B cell (primary cell): Measurements from ENCODE around the gene CES1. TPM values are rescaled to one million over a fixed set of nuclear protein-coding genes. Genes with fewer than 3 reads are reported as not detected.

ENCODE experiments used
- ATAC-seq: fragments of 200-7000 bp; cut with Tn5 transposase; one replicate; pipeline ENCODE4 v1.10.0; 2021; ENCODE audit warnings: low read depth, mild to moderate bottlenecking, moderate number of reproducible peaks, moderate library complexity
- CTCF ChIA-PET: fragments of 350-600 bp; sonication (Branson Sonifier 250); formaldehyde crosslinking; loops from one replicate; lab custom pipeline; 2021; ENCODE audit warnings: antibody characterized with exemption, inconsistent platforms; lab: Charles Lee
- POLR2A ChIA-PET: fragments of 350-600 bp; sonication (Branson Sonifier 250); formaldehyde crosslinking; loops from one replicate; lab custom pipeline; 2021; ENCODE audit warnings: antibody characterized with exemption; lab: Charles Lee
- DNase-seq: peaks from one replicate; pipeline ENCODE4 v3.0.0; 2013
- H2AFZ ChIP-seq: 2 replicates; pipeline ENCODE4 v1.6.1; 2012; ENCODE audit warnings: mild to moderate bottlenecking, low read depth, low read length; ENCODE audit not compliant: insufficient read depth, poor library complexity, severe bottlenecking
- H3K27ac ChIP-seq, 2 donors: 1 replicate in 1 of 2; 2 replicates in 1 of 2; pipeline ENCODE4 v1.5.1; 2012 to 2013; ENCODE audit warnings: low read length in 2 of 2, mild to moderate bottlenecking in 2 of 2, moderate library complexity in 1 of 2
- H3K27me3 ChIP-seq, 4 experiments: fragments of 200-600 bp in 1 of 4; sonication (generic) in 1 of 4; replicated peaks in 1 of 4; 1 replicate in 2 of 4; 2 replicates in 2 of 4; pipeline versions ENCODE4 v1.6.1 to v1.7.0; 2013 to 2016; ENCODE audit warnings: low read length in 3 of 4, mild to moderate bottlenecking in 2 of 4, mixed read lengths in 1 of 4, moderate library complexity in 1 of 4; ENCODE audit not compliant: insufficient read depth in 4 of 4, control insufficient read depth in 3 of 4; ENCODE audit errors: control extremely low read depth in 1 of 4
- H3K36me3 ChIP-seq, 2 experiments: replicated peaks in 1 of 2; 1 replicate in 1 of 2; 2 replicates in 1 of 2; pipeline versions ENCODE4 v1.6.1 to v1.7.1; 2013; ENCODE audit warnings: low read length in 1 of 2; ENCODE audit not compliant: insufficient read depth in 2 of 2, control insufficient read depth in 1 of 2; ENCODE audit errors: control extremely low read depth in 1 of 2, extremely low read depth in 1 of 2
- H3K4me1 ChIP-seq, 2 donors: fragments of 200-600 bp in 1 of 2; sonication (generic) in 1 of 2; 1 replicate in 1 of 2; 2 replicates in 1 of 2; pipeline versions ENCODE4 v1.5.1 to v1.6.1; 2013 to 2017; ENCODE audit warnings: low read length in 2 of 2; ENCODE audit not compliant: control insufficient read depth in 2 of 2, insufficient read depth in 2 of 2
- H3K4me2 ChIP-seq: replicated peaks from 2 replicates; pipeline ENCODE3; 2012; ENCODE audit warnings: mild to moderate bottlenecking, low read depth, low read length; ENCODE audit not compliant: poor library complexity, severe bottlenecking
- H3K4me3 ChIP-seq, 5 experiments: fragments of 200-600 bp in 1 of 5; sonication (generic) in 1 of 5; 1 replicate in 3 of 5; 2 replicates in 2 of 5; pipeline versions ENCODE4 v1.5.1 to v1.7.0; 2011 to 2016; ENCODE audit warnings: low read length in 4 of 5, mild to moderate bottlenecking in 4 of 5, low read depth in 2 of 5, control low read depth in 1 of 5, moderate library complexity in 1 of 5; ENCODE audit not compliant: insufficient read depth in 1 of 5; ENCODE audit errors: control extremely low read depth in 1 of 5, extremely low read depth in 1 of 5
- H3K79me2 ChIP-seq: fragments of 200-600 bp; sonication (generic); one replicate; pipeline ENCODE4 v1.6.0; 2016; ENCODE audit warnings: low read length; ENCODE audit not compliant: control insufficient read depth, insufficient read depth
- H3K9ac ChIP-seq: fragments of 200-600 bp; sonication (generic); 2 replicates; pipeline ENCODE4 v1.6.1; 2017; ENCODE audit warnings: mild to moderate bottlenecking, low read length, moderate library complexity
- H3K9me3 ChIP-seq, 3 donors: one replicate each; pipeline versions ENCODE4 v1.6.1 to v1.7.1; 2013; ENCODE audit warnings: low read length in 2 of 3; ENCODE audit not compliant: control insufficient read depth in 2 of 3, insufficient read depth in 1 of 3; ENCODE audit errors: control extremely low read depth in 1 of 3
- H4K20me1 ChIP-seq: 2 replicates; pipeline ENCODE4 v1.6.0; 2012; ENCODE audit warnings: mild to moderate bottlenecking, low read length; ENCODE audit not compliant: insufficient read depth, control insufficient read depth, poor library complexity, severe bottlenecking
- H3K27ac Mint-ChIP-seq: one replicate; pipeline ENCODE4 v1.8.0; 2021; ENCODE audit warnings: mixed read lengths
- H3K27me3 Mint-ChIP-seq: one replicate; pipeline ENCODE4 v1.8.0; 2021; ENCODE audit warnings: mixed read lengths
- H3K4me1 Mint-ChIP-seq: one replicate; pipeline ENCODE4 v1.8.0; 2021; ENCODE audit warnings: mixed read lengths
- H3K4me3 Mint-ChIP-seq: one replicate; pipeline ENCODE4 v1.8.0; 2021; ENCODE audit warnings: mixed read lengths
- H3K9me3 Mint-ChIP-seq: one replicate; pipeline ENCODE4 v1.8.0; 2022; ENCODE audit warnings: mixed read lengths; ENCODE audit not compliant: insufficient read depth
- CTCF ChIP-seq: fragments of 200-600 bp; IDR thresholded peaks from one replicate; pipeline ENCODE4 v1.8.0; 2022; ENCODE audit warnings: antibody characterized with exemption, mild to moderate bottlenecking
- EZH2 ChIP-seq: IDR thresholded peaks from 2 replicates; pipeline ENCODE4 v1.6.1; 2012; ENCODE audit warnings: borderline replicate concordance, low read depth, mild to moderate bottlenecking, moderate library complexity, low read length; ENCODE audit not compliant: insufficient read depth, poor library complexity, severe bottlenecking
- WGBS: methylation state at CpG from one replicate; pipeline ENCODE4 v1.1.5; 2013; ENCODE audit warnings: missing lambda C conversion rate; ENCODE audit not compliant: insufficient coverage; 5-methylcytosine and 5-hydroxymethylcytosine counted together
- intact Hi-C: fragments of 100-400 bp; cut with micrococcal nuclease; formaldehyde crosslinking; loops from one replicate; pipeline ENCODE4 v1.10.0; 2022
- polyA plus RNA-seq: library from polyadenylated mRNA; depleted of rRNA; stranded (reverse); fragments of >200 nt; gene quantifications from 2 replicates; pipeline ENCODE4 v1.2.3, GENCODE V29; 2012
- total RNA-seq, 2 donors: library from RNA; stranded (reverse); fragments of 120-200 nt in 1 of 2; gene quantifications; 1 replicate in 1 of 2; 2 replicates in 1 of 2; pipeline versions ENCODE4 v1.2.3 to v1.2.4, GENCODE V29; 2013 to 2022

CES1 gene
- total and polyA plus RNA-seq, 2 donors (not counting 1 experiment from before 2014, with no cell fraction given), result 0.37 to 1.2 TPM

DNA sequence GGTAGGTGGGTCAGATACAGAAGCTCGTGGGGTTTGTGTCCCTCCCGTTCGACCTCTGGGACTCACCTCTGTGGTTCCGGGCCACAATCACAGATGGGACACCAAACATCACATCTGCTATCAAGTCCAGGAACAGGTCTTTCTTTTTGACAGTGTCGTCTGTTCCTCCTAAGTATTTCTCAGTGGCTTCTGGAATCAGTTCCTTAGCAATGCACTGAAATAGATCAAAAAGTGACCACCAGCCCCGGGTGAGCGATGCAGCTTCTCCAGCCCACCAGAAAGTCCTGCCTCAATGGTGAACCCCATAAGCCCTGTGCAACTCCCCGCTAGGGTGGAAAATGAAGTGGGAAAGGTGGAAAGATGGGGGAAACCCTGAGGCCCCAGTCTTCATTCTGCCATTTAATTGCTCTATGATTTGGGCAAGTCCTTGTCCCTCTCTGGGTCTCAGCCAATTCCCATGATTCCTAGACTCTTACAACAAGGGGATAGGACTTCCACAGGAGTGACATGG, 22.4 kb downstream of the CES1 start:
- Mint-ChIP-seq H3K4me3 (no peak overlapping the region), H3K27me3 (peaks cover 30% of the 10 kb centered on the region), H3K4me1 (no peaks in the 10 kb centered on the region), H3K9me3 (no peaks in the 10 kb centered on the region), H3K27ac (no peak overlapping the region)
- DNase-seq (no peak), ATAC-seq (no peak)
- no peaks in the 10 kb centered on the region for H3K4me1 ChIP-seq
- H3K36me3 ChIP-seq, result no peaks in the 10 kb centered on the region
- no peak overlapping the region for H3K4me3 ChIP-seq
- WGBS, result 88% methylated on average over 6 of the region's 8 CpGs
- no peaks in the 10 kb centered on the region for H3K9me3 ChIP-seq
- H3K79me2 ChIP-seq, result no peaks in the 10 kb centered on the region
- no peak overlapping the region for H2AFZ ChIP-seq
- H3K27ac ChIP-seq, result no peak overlapping the region
- intact Hi-C loops, result no loop called here
- H3K27me3 ChIP-seq, result no peaks in the 10 kb centered on the region
- TF ChIP-seq CTCF (no peak), EZH2 (no peak)
- ChIA-PET CTCF (no interaction called here), POLR2A (no interaction called here)
- no peak overlapping the region for H3K4me2 ChIP-seq
- no peak overlapping the region for H3K9ac ChIP-seq
- no peaks in the 10 kb centered on the region for H4K20me1 ChIP-seq

DNA sequence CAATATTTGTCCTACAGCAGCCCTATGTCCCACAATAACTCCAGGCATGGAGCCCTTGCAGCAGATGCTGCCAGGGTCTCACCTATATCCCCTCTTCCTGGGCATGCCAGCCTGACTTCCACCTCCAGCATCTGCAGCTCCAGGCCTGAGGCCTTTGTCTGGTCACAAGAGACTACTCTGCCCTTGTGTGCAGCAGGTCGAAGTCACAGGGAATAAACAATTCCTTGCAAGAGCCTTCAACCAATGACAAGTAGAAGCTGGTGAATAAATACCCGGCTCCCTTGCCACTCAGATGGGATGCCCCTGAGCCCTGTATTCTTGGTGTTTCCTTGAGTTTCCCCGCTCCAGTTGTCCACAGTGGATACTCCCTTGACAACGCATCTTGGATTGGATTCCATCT, 23.0 kb downstream of the CES1 start:
- Mint-ChIP-seq H3K4me1 (no peaks in the 10 kb centered on the region), H3K4me3 (no peak overlapping the region), H3K27me3 (peaks cover 25% of the 10 kb centered on the region), H3K9me3 (no peaks in the 10 kb centered on the region), H3K27ac (no peak overlapping the region)
- no peaks in the 10 kb centered on the region for H3K36me3 ChIP-seq
- no peaks in the 10 kb centered on the region for H3K9me3 ChIP-seq
- TF ChIP-seq EZH2 (no peak), CTCF (no peak)
- H4K20me1 ChIP-seq, result no peaks in the 10 kb centered on the region
- no peaks in the 10 kb centered on the region for H3K79me2 ChIP-seq
- 98% methylated on average over 4 of the region's 4 CpGs for WGBS
- intact Hi-C loops, result no loop called here
- no peak overlapping the region for H3K4me2 ChIP-seq
- H3K4me1 ChIP-seq, result no peaks in the 10 kb centered on the region
- no peak overlapping the region for H3K4me3 ChIP-seq
- H2AFZ ChIP-seq, result no peak overlapping the region
- ChIA-PET CTCF (no interaction called here), POLR2A (no interaction called here)
- DNase-seq (no peak), ATAC-seq (no peak)
- H3K27ac ChIP-seq, result no peak overlapping the region
- H3K9ac ChIP-seq, result no peak overlapping the region
- no peaks in the 10 kb centered on the region for H3K27me3 ChIP-seq
